ENCODE measurements around the gene VIL1. TPM values are rescaled to one million over a fixed set of nuclear protein-coding genes. Genes with fewer than 3 reads are reported as not detected.

VIL1 gene
- total and polyA plus RNA-seq, 9 donors = 0.05 to 1.3 (median 0.38) TPM; not detected in 6

- 95 to 99% (median 98%) methylated on average over 2 of the region's 2 CpGs for WGBS, 3 donors
- intact Hi-C loops (cut with DNase I) = no loop called here
- no peak for TF ChIP-seq POLR2A (IDR thresholded peaks at IDR 0.05)
- no peak for TF ChIP-seq EP300 (IDR thresholded peaks at IDR 0.05)
- TF ChIP-seq CTCF (IDR thresholded peaks at IDR 0.05) = no peak
- Histone ChIP-seq H3K9me3 (no peaks in the 10 kb centered on the region), H3K27ac (no peak overlapping the region), H3K27me3 (no peaks in the 10 kb centered on the region), H3K36me3 (no peaks in the 10 kb centered on the region), H3K4me1 (ENCODE audit: insufficient read depth) (no peaks in the 10 kb centered on the region), H3K4me3 (no peak overlapping the region)
- DNase-seq = no peak
Measured at GRCh38 chr2:218447072-218447471, 28.1 kb downstream of the VIL1 start.

- H3K36me3 ChIP-seq = no peaks in the 10 kb centered on the region
- intact Hi-C loops (cut with DNase I) = no loop called here
- H3K9me3 ChIP-seq = no peaks in the 10 kb centered on the region
- no peaks in the 10 kb centered on the region for H3K27me3 ChIP-seq
- H3K4me3 ChIP-seq = no peak overlapping the region
- H3K4me1 ChIP-seq (ENCODE audit: insufficient read depth) = no peaks in the 10 kb centered on the region
- DNase-seq = no peak
- H3K27ac ChIP-seq = no peak overlapping the region
- TF ChIP-seq EP300 (IDR thresholded peaks at IDR 0.05) (no peak), POLR2A (IDR thresholded peaks at IDR 0.05) (no peak), CTCF (IDR thresholded peaks at IDR 0.05) (no peak)
- 33 to 46% (median 41%) methylated on average over 3 of the region's 3 CpGs for WGBS, 3 donors
Measured at GRCh38 chr2:218448934-218449333, 30.0 kb downstream of the VIL1 start.

GRCh38 chr2:218452079-218452478 lies 33.2 kb downstream of the VIL1 start:
- WGBS, 3 donors = 89 to 99% (median 95%) methylated on average over 1 of the region's 1 CpG
- no peaks in the 10 kb centered on the region for H3K9me3 ChIP-seq
- H3K4me3 ChIP-seq = no peak overlapping the region
- H3K27me3 ChIP-seq = no peaks in the 10 kb centered on the region
- no peak for DNase-seq
- intact Hi-C loops (cut with DNase I) = no loop called here
- no peak for TF ChIP-seq CTCF (IDR thresholded peaks at IDR 0.05)
- TF ChIP-seq POLR2A (IDR thresholded peaks at IDR 0.05) = no peak
- TF ChIP-seq EP300 (IDR thresholded peaks at IDR 0.05) = no peak
- peaks cover 5% of the 10 kb centered on the region for H3K36me3 ChIP-seq
- H3K27ac ChIP-seq = no peak overlapping the region
- no peaks in the 10 kb centered on the region for H3K4me1 ChIP-seq (ENCODE audit: insufficient read depth)

- TF ChIP-seq POLR2A (IDR thresholded peaks at IDR 0.05) (no peak), CTCF (IDR thresholded peaks at IDR 0.05) (no peak), EP300 (IDR thresholded peaks at IDR 0.05) (no peak)
- Histone ChIP-seq H3K36me3 (peaks cover 5% of the 10 kb centered on the region), H3K4me1 (ENCODE audit: insufficient read depth) (no peaks in the 10 kb centered on the region), H3K9me3 (no peaks in the 10 kb centered on the region), H3K27me3 (no peaks in the 10 kb centered on the region), H3K27ac (no peak overlapping the region), H3K4me3 (no peak overlapping the region)
- intact Hi-C loops (cut with DNase I) = no loop called here
- WGBS, 3 donors = 96 to 99% (median 96%) methylated on average over 3 of the region's 3 CpGs
- DNase-seq = no peak
Measured at GRCh38 chr2:218456849-218457248, 37.9 kb downstream of the VIL1 start.

GRCh38 chr2:218458598-218458997 lies 39.7 kb downstream of the VIL1 start:
- DNase-seq = no peak
- TF ChIP-seq EP300 (IDR thresholded peaks at IDR 0.05) (no peak), POLR2A (IDR thresholded peaks at IDR 0.05) (no peak), CTCF (IDR thresholded peaks at IDR 0.05) (no peak)
- peaks cover 5% of the 10 kb centered on the region for H3K36me3 ChIP-seq
- H3K4me3 ChIP-seq = no peak overlapping the region
- H3K4me1 ChIP-seq (ENCODE audit: insufficient read depth) = no peaks in the 10 kb centered on the region
- no peak overlapping the region for H3K27ac ChIP-seq
- WGBS, 3 donors = 83 to 92% (median 89%) methylated on average over 1 of the region's 1 CpG
- H3K9me3 ChIP-seq = no peaks in the 10 kb centered on the region
- intact Hi-C loops (cut with DNase I) = no loop called here
- H3K27me3 ChIP-seq = no peaks in the 10 kb centered on the region

Data from ovary (tissue), 9 donors.